ENCODE data around the gene GSTT4.

- no peak for TF ChIP-seq CTCF (IDR thresholded peaks at IDR 0.05; ENCODE audit: low read depth, low read length)
- TF ChIP-seq EZH2phosphoT487 (IDR thresholded peaks at IDR 0.05; ENCODE audit: low read depth) = no peak
These were observed 45.8 kb upstream of the GSTT4 start for GRCh38 chr22:24051028-24051427.

Measured in OCI-LY3 (cell line).